HepG2 (cell line): ENCODE measurements around the gene B4GALT5. TPM values are rescaled to one million over a fixed set of nuclear protein-coding genes. Genes with fewer than 3 reads are reported as not detected.

ENCODE experiments used
- ATAC-seq: fragments of 200-7000 bp; cut with Tn5 transposase; 3 replicates; pipeline ENCODE4 v1.9.1; 2020; ENCODE audit warnings: mild to moderate bottlenecking, moderate library complexity
- BruUV-seq: library from RNA; stranded (reverse); fragments of 400-500 nt; replicated peaks from 2 replicates; lab custom pipeline; 2021; lab: Mats Ljungman, UMichigan
- CTCF ChIA-PET: fragments of 300-600 bp; formaldehyde crosslinking; extraction: SDS; loops from one replicate; lab custom pipeline; 2021; ENCODE audit warnings: low total read pairs, inconsistent platforms, low intra/inter-chr PET ratio; lab: Yijun Ruan, JAX
- POLR2A ChIA-PET: fragments of 350-600 bp; sonication (Branson Sonifier 250); formaldehyde crosslinking; loops from one replicate; lab custom pipeline; 2020; ENCODE audit warnings: antibody characterized with exemption, inconsistent platforms; lab: Yijun Ruan, JAX
- DNase-seq: peaks from one replicate; pipeline ENCODE4 v3.0.0-alpha.2; 2015; ENCODE audit warnings: low spot score
- FAIRE-seq: peaks from 3 replicates; lab custom pipeline; 2011; peaks lifted over from hg19 to GRCh38; lab: Jason Lieb, UNC
- H2AFZ ChIP-seq: one replicate; pipeline ENCODE4 v1.6.1; 2011; ENCODE audit warnings: low read length, inconsistent platforms
- H3K27ac ChIP-seq: fragments of 300-600 bp; 3 replicates; pipeline ENCODE4 v1.8.0; 2011; ENCODE audit warnings: mixed run types, mild to moderate bottlenecking, mixed read lengths, low read length, inconsistent platforms; ENCODE audit not compliant: insufficient read depth; ENCODE audit errors: extremely low read length
- H3K27me3 ChIP-seq, 2 experiments: fragments of 200-600 bp in 1 of 2; 2 replicates in 1 of 2; 3 replicates in 1 of 2; pipeline versions ENCODE4 v1.6.0 to v1.8.0; 2011; ENCODE audit warnings: low read length in 2 of 2, mild to moderate bottlenecking in 2 of 2, moderate library complexity in 2 of 2, inconsistent platforms in 1 of 2; ENCODE audit not compliant: insufficient read depth in 2 of 2, control insufficient read depth in 1 of 2
- H3K36me3 ChIP-seq, 2 experiments: fragments of 200-600 bp in 1 of 2; replicated peaks in 1 of 2; 2 replicates in 1 of 2; 3 replicates in 1 of 2; pipeline versions ENCODE4 v1.5.1 to v1.8.0; 2011; ENCODE audit warnings: low read length in 2 of 2, inconsistent platforms in 1 of 2; ENCODE audit not compliant: insufficient read depth in 2 of 2, control insufficient read depth in 1 of 2
- H3K4me1 ChIP-seq: 2 replicates; pipeline ENCODE4 v1.5.1; 2012; ENCODE audit warnings: low read length, inconsistent platforms; ENCODE audit not compliant: insufficient read depth
- H3K4me2 ChIP-seq: 2 replicates; pipeline ENCODE4 v1.6.0; 2011; ENCODE audit warnings: low read depth, low read length, inconsistent platforms
- H3K4me3 ChIP-seq, 3 experiments: fragments of 200-600 bp in 1 of 3; sonication (generic), shearing (Covaris generic) in 1 of 3; replicated peaks in 1 of 3; 2 replicates each; pipeline ENCODE4 v1.5.1; 2011 to 2016; ENCODE audit warnings: low read length in 3 of 3, inconsistent platforms in 2 of 3, low read depth in 2 of 3, mild to moderate bottlenecking in 2 of 3, control low read depth in 1 of 3, mixed read lengths in 1 of 3; ENCODE audit not compliant: insufficient read depth in 1 of 3
- H3K79me2 ChIP-seq: one replicate; pipeline ENCODE4 v1.6.1; 2011; ENCODE audit warnings: low read length, inconsistent platforms; ENCODE audit not compliant: insufficient read depth
- H3K9ac ChIP-seq: 2 replicates; pipeline ENCODE4 v1.6.0; 2011; ENCODE audit warnings: mild to moderate bottlenecking, low read depth, low read length, inconsistent platforms; ENCODE audit not compliant: insufficient read depth
- H3K9me3 ChIP-seq: 2 replicates; pipeline ENCODE4 v1.5.1; 2012; ENCODE audit warnings: mild to moderate bottlenecking, low read length
- H4K20me1 ChIP-seq: 2 replicates; pipeline ENCODE4 v1.6.0; 2011; ENCODE audit warnings: inconsistent platforms, mild to moderate bottlenecking, low read length, moderate library complexity; ENCODE audit not compliant: insufficient read depth
- EHMT2 ChIP-seq: fragments of 200-600 bp; sonication (generic); IDR thresholded peaks from 2 replicates; pipeline ENCODE4 v1.7.0; 2017; ENCODE audit warnings: antibody characterized with exemption, low read depth, low read length, borderline replicate concordance
- GFI1 ChIP-seq: sonication (generic); formaldehyde crosslinking; IDR thresholded peaks from 2 replicates; pipeline ENCODE4 v1.5.0; 2020; ENCODE audit warnings: missing genetic modification reagents, mild to moderate bottlenecking, borderline replicate concordance
- MEIS2 ChIP-seq: sonication (generic); formaldehyde crosslinking; IDR thresholded peaks from 2 replicates; pipeline ENCODE4 v1.9.0; 2021; ENCODE audit warnings: mild to moderate bottlenecking, missing genetic modification reagents
- SRF ChIP-seq: IDR thresholded peaks from 2 replicates; pipeline ENCODE4 v1.6.1; 2011; ENCODE audit warnings: mild to moderate bottlenecking, low read depth, low read length, moderate library complexity
- ZNF253 ChIP-seq: sonication (generic); formaldehyde crosslinking; IDR thresholded peaks from 2 replicates; pipeline ENCODE4 v1.8.0; 2022; ENCODE audit warnings: mild to moderate bottlenecking, missing genetic modification reagents, borderline replicate concordance
- ZNF605 ChIP-seq: sonication (generic); formaldehyde crosslinking; IDR thresholded peaks from 2 replicates; pipeline ENCODE4 v1.8.0; 2022; ENCODE audit warnings: mild to moderate bottlenecking, missing genetic modification reagents
- ZSCAN20 ChIP-seq: sonication (generic); formaldehyde crosslinking; IDR thresholded peaks from 2 replicates; pipeline ENCODE4 v1.4.0; 2020; ENCODE audit warnings: missing genetic modification reagents, mild to moderate bottlenecking, borderline replicate concordance
- WGBS: methylation state at CpG from one replicate; pipeline ENCODE4 v1.1.6; 2017; ENCODE audit warnings: low lambda C conversion rate; 5-methylcytosine and 5-hydroxymethylcytosine counted together
- in situ Hi-C: cut with HindIII; loops from 2 replicates; pipeline ENCODE4 v1.10.0; 2017; ENCODE audit warnings: low pct_unique_long_range_greater_than_20kb; ENCODE audit not compliant: extremely low pct_ligation_motif_present
- intact Hi-C: fragments of 100-400 bp; cut with micrococcal nuclease; formaldehyde crosslinking; loops from one replicate; pipeline ENCODE4 v1.10.0; 2022; ENCODE audit not compliant: unreplicated experiment
- polyA plus RNA-seq, 8 experiments: library from polyadenylated mRNA; depleted of rRNA in 3 of 8; stranded (reverse) in 7 of 8; unstranded in 1 of 8; fragments of >200 nt; fragmentation: Illumina TruSeq in 4 of 8; extraction: Trizol in 4 of 8; gene quantifications; 2 replicates each; pipeline versions ENCODE4 v1.2.1 to v1.2.3, GENCODE V29; 2011 to 2016; ENCODE audit warnings: low read depth in 4 of 8, missing spikeins in 1 of 8, mixed read lengths in 1 of 8; ENCODE audit not compliant: insufficient read depth in 1 of 8
- total RNA-seq, 5 experiments: library from RNA; depleted of rRNA; stranded (reverse); fragments of >200 nt; fragmentation: Illumina TruSeq; extraction: Trizol; gene quantifications; 2 replicates each; pipeline ENCODE4 v1.2.3, GENCODE V29; 2016; ENCODE audit warnings: low read depth in 1 of 5
- TF ChIP-seq, protein P1 (sequence below): sonication (generic); formaldehyde crosslinking; IDR thresholded peaks from 2 replicates; pipeline ENCODE4 v1.4.0; 2020; ENCODE audit warnings: mild to moderate bottlenecking, missing genetic modification reagents
- TF ChIP-seq, protein P2 (sequence below): sonication (generic); formaldehyde crosslinking; IDR thresholded peaks from 2 replicates; pipeline ENCODE4 v1.4.0; 2020; ENCODE audit warnings: missing genetic modification reagents, borderline replicate concordance
- TF ChIP-seq, protein P3 (sequence below): sonication (generic); formaldehyde crosslinking; IDR thresholded peaks from 2 replicates; pipeline ENCODE4 v1.4.0; 2020; ENCODE audit warnings: missing genetic modification reagents

Gene B4GALT5
- total and polyA plus RNA-seq, 2 of the 13 experiments (the other 11 are each of a cell fraction or from before 2014, with no cell fraction given), result 27.3 to 30.9 TPM

DNA sequence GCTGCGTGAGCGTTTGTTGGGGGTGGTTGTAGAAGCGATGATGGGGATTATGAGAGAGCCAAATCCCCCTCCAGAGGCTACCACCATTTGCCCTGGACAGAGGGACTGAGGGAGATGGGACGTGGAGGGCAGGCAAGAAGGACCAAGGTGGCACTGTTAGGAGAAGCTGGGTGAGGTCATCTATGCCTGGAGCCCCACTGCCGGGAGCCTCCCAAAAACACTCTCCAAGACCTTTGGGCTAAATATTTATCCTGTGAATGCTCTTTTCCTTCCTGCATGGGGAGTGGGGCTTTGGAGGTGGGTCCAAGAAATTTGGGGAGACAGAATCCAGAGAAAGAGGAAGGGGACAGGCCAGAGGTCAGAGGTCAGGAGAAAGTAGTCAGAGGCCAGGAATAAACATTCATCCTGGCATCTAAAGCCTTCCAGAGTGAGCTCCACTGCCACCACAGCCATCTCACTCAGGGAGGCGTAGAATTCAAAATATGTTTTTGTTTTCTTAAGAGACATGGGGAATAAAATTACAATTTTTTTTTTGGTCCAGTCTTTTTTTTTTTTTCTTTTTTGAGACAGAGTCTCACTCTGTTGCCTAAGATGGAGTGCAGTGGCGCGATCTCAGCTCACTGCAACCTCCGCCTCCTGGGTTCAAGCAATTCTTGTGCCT, 128.0 kb downstream of the B4GALT5 start (continued):
- TF ChIP-seq, protein P1, sequence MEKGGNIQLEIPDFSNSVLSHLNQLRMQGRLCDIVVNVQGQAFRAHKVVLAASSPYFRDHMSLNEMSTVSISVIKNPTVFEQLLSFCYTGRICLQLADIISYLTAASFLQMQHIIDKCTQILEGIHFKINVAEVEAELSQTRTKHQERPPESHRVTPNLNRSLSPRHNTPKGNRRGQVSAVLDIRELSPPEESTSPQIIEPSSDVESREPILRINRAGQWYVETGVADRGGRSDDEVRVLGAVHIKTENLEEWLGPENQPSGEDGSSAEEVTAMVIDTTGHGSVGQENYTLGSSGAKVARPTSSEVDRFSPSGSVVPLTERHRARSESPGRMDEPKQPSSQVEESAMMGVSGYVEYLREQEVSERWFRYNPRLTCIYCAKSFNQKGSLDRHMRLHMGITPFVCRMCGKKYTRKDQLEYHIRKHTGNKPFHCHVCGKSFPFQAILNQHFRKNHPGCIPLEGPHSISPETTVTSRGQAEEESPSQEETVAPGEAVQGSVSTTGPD (CRISPR knock-in tag), result no peak

DNA sequence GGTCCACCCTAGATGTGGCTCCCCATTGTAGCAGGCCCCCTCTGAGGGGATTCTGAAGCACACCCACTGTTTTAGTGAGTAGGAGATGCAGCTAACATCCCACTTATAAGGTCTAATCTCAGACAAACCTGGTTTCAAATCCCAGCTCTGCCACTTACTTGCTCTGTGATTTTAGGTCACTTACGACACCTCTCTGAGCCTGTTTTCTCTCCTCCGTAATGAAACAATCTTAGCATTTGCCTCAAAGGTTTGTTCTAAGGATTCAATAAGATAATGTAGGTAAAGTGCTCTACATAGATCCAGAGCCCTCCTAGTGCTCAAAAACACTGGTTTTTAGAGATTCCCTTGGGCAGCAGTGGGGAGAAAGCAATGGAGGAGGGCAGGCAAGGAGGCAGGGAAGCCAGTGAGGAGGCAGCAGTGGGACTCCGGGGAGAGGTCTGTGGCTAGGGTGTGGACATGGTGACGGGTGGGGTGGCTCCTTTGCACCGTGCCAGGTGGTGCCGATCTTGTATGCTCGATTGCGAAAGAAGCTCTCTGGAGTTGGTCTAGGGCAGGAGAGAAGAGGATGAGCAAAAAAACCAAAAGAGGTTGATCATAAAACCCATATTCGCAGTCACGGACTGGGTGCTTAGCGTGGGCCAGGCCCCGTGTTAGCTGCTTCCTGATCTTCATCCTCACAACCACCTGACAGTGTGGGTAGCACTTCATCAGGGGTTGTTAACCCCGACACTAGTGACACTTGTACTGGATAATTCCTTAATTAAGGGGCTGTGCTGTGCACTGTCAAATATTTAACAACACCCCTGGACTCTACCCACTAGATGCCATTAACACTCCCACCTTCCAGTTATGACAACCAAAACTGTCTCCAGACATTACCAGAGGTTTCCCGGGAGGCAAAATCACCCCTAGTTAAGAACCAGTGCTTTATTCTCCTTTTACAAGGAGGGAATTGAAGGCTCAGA, 129.0 kb downstream of the B4GALT5 start:
- in situ Hi-C loops, result no loop called here
- DNase-seq, result no peak
- WGBS, result 71% methylated on average over 14 of the region's 14 CpGs
- TSS peak; percentile 99 for BruUV-seq
- Histone ChIP-seq H2AFZ (peak overlapping the region; percentile 6), H3K36me3 (no peaks in the 10 kb centered on the region), H3K9ac (peak overlapping the region; percentile 68), H3K4me2 (peak overlapping the region; percentile 83), H3K79me2 (no peaks in the 10 kb centered on the region), H3K4me3 (peak overlapping the region in 1 of 3 experiments; percentile 59; a peak in 2 of 6 replicates), H3K9me3 (peaks cover 7% of the 10 kb centered on the region), H4K20me1 (no peaks in the 10 kb centered on the region), H3K4me1 (peaks cover 49% of the 10 kb centered on the region), H3K27me3 (peaks cover 0 to 1% of the 10 kb centered on the region in 2 experiments; a peak in 1 of 5 replicates), H3K27ac (peak overlapping the region; percentile 84)
- FAIRE-seq, result no peak
- CTCF ChIA-PET, result interaction anchor here (1.5 to 2.1 kb wide), 2 partner anchors 24 to 26 kb away, joined by 6 to 15 read pairs; no protein-coding TSS in a partner anchor
- peak; percentile 20 for ATAC-seq
- intact Hi-C loops, result loop anchor here (1.0 kb wide), 1 partner anchor 16 kb away; no protein-coding TSS in a partner anchor
- POLR2A ChIA-PET, result interaction anchor here (0.6 to 4.3 kb wide), 18 partner anchors 9 to 351 kb away, joined by 3 to 126 read pairs (median 7); partner anchors contain the start of genes RNF114, SLC9A8 and SPATA2
- TF ChIP-seq, protein P2, sequence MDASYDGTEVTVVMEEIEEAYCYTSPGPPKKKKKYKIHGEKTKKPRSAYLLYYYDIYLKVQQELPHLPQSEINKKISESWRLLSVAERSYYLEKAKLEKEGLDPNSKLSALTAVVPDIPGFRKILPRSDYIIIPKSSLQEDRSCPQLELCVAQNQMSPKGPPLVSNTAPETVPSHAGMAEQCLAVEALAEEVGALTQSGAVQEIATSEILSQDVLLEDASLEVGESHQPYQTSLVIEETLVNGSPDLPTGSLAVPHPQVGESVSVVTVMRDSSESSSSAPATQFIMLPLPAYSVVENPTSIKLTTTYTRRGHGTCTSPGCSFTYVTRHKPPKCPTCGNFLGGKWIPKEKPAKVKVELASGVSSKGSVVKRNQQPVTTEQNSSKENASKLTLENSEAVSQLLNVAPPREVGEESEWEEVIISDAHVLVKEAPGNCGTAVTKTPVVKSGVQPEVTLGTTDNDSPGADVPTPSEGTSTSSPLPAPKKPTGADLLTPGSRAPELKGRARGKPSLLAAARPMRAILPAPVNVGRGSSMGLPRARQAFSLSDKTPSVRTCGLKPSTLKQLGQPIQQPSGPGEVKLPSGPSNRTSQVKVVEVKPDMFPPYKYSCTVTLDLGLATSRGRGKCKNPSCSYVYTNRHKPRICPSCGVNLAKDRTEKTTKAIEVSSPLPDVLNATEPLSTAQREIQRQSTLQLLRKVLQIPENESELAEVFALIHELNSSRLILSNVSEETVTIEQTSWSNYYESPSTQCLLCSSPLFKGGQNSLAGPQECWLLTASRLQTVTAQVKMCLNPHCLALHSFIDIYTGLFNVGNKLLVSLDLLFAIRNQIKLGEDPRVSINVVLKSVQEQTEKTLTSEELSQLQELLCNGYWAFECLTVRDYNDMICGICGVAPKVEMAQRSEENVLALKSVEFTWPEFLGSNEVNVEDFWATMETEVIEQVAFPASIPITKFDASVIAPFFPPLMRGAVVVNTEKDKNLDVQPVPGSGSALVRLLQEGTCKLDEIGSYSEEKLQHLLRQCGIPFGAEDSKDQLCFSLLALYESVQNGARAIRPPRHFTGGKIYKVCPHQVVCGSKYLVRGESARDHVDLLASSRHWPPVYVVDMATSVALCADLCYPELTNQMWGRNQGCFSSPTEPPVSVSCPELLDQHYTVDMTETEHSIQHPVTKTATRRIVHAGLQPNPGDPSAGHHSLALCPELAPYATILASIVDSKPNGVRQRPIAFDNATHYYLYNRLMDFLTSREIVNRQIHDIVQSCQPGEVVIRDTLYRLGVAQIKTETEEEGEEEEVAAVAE (CRISPR knock-in tag), result peak; percentile 49; the same call in 1 of the 2 replicates
- 0 out of 2 replicates have a peak, but pooled peaks have one; percentile 39 for TF ChIP-seq ZNF605
- 0 out of 2 replicates have a peak, but pooled peaks have one; percentile 6 for TF ChIP-seq EHMT2
- no peak for TF ChIP-seq ZSCAN20 (CRISPR knock-in tag)
- TF ChIP-seq, protein P3, sequence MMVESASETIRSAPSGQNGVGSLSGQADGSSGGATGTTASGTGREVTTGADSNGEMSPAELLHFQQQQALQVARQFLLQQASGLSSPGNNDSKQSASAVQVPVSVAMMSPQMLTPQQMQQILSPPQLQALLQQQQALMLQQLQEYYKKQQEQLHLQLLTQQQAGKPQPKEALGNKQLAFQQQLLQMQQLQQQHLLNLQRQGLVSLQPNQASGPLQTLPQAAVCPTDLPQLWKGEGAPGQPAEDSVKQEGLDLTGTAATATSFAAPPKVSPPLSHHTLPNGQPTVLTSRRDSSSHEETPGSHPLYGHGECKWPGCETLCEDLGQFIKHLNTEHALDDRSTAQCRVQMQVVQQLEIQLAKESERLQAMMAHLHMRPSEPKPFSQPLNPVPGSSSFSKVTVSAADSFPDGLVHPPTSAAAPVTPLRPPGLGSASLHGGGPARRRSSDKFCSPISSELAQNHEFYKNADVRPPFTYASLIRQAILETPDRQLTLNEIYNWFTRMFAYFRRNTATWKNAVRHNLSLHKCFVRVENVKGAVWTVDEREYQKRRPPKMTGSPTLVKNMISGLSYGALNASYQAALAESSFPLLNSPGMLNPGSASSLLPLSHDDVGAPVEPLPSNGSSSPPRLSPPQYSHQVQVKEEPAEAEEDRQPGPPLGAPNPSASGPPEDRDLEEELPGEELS (CRISPR knock-in tag), result peak; percentile 28; the same call in 1 of the 2 replicates
- TF ChIP-seq GFI1 (CRISPR knock-in tag), result peak; percentile 11; the same call in 1 of the 2 replicates
- TF ChIP-seq ZNF253 (CRISPR knock-in tag), result 0 out of 2 replicates have a peak, but pooled peaks have one; percentile 17
- peak; percentile 52; the same call in 1 of the 2 replicates for TF ChIP-seq MEIS2 (CRISPR knock-in tag)
- no peak for TF ChIP-seq SRF
